Astrocyte (in vitro differentiated cells and primary cell): ENCODE data around the gene MAP3K20. TPM values are rescaled to one million over a fixed set of nuclear protein-coding genes. Genes with fewer than 3 reads are reported as not detected.
"Not testable (repeated sequence)": the region's sequence is repeated elsewhere in the genome, so short reads cannot be mapped to it uniquely, and the experiment has no call there.

Experiments
- DNase-seq: peaks from one replicate; pipeline ENCODE4 v3.0.0-alpha.2; 2010; ENCODE audit warnings: low read depth
- FAIRE-seq: peaks from 2 replicates; lab custom pipeline; 2011; peaks lifted over from hg19 to GRCh38; lab: Jason Lieb, UNC
- H2AFZ ChIP-seq: 2 replicates; pipeline ENCODE4 v1.6.0; 2012; ENCODE audit warnings: low read depth, low read length, inconsistent platforms
- H3K27ac ChIP-seq: 2 replicates; pipeline ENCODE4 v1.5.1; 2011; ENCODE audit warnings: low read depth, low read length, inconsistent platforms
- H3K27me3 ChIP-seq: 2 replicates; pipeline ENCODE4 v1.6.0; 2011; ENCODE audit warnings: low read length, inconsistent platforms; ENCODE audit not compliant: insufficient read depth
- H3K36me3 ChIP-seq: 2 replicates; pipeline ENCODE4 v1.5.1; 2011; ENCODE audit warnings: low read length, inconsistent platforms; ENCODE audit not compliant: insufficient read depth
- H3K4me1 ChIP-seq: 2 replicates; pipeline ENCODE4 v1.5.1; 2011; ENCODE audit warnings: low read length, inconsistent platforms; ENCODE audit not compliant: insufficient read depth
- H3K4me2 ChIP-seq: 2 replicates; pipeline ENCODE4 v1.6.0; 2012; ENCODE audit warnings: low read length, inconsistent platforms
- H3K4me3 ChIP-seq: 2 replicates; pipeline ENCODE4 v1.5.1; 2011; ENCODE audit warnings: low read depth, mild to moderate bottlenecking, low read length, inconsistent platforms; ENCODE audit not compliant: insufficient read depth
- H3K79me2 ChIP-seq: 2 replicates; pipeline ENCODE4 v1.6.0; 2012; ENCODE audit warnings: mild to moderate bottlenecking, low read length, inconsistent platforms; ENCODE audit not compliant: insufficient read depth
- H3K9ac ChIP-seq: 2 replicates; pipeline ENCODE4 v1.6.0; 2012; ENCODE audit warnings: mild to moderate bottlenecking, low read length, inconsistent platforms
- H3K9me3 ChIP-seq: 2 replicates; pipeline ENCODE4 v1.5.1; 2012; ENCODE audit warnings: low read depth, mild to moderate bottlenecking, low read length, inconsistent platforms; ENCODE audit not compliant: insufficient read depth
- H4K20me1 ChIP-seq: 2 replicates; pipeline ENCODE4 v1.6.0; 2012; ENCODE audit warnings: low read length, inconsistent platforms; ENCODE audit not compliant: insufficient read depth
- H3K27ac Mint-ChIP-seq: one replicate; pipeline ENCODE4 v1.8.0; 2021; ENCODE audit warnings: mild to moderate bottlenecking, mixed read lengths; ENCODE audit not compliant: unreplicated experiment
- H3K27me3 Mint-ChIP-seq: one replicate; pipeline ENCODE4 v1.8.0; 2021; ENCODE audit warnings: low read depth, mixed read lengths; ENCODE audit not compliant: unreplicated experiment
- H3K36me3 Mint-ChIP-seq: one replicate; pipeline ENCODE4 v1.8.0; 2021; ENCODE audit warnings: low read depth, mixed read lengths; ENCODE audit not compliant: unreplicated experiment
- H3K4me1 Mint-ChIP-seq: one replicate; pipeline ENCODE4 v1.8.0; 2021; ENCODE audit warnings: low read depth, mixed read lengths; ENCODE audit not compliant: unreplicated experiment
- H3K4me3 Mint-ChIP-seq: one replicate; pipeline ENCODE4 v1.8.0; 2021; ENCODE audit warnings: mild to moderate bottlenecking, moderate library complexity, mixed read lengths; ENCODE audit not compliant: unreplicated experiment
- H3K9me3 Mint-ChIP-seq: one replicate; pipeline ENCODE4 v1.8.0; 2021; ENCODE audit warnings: mild to moderate bottlenecking, mixed read lengths; ENCODE audit not compliant: unreplicated experiment
- EZH2 ChIP-seq: IDR thresholded peaks from 2 replicates; pipeline ENCODE4 v1.6.1; 2012; ENCODE audit warnings: mild to moderate bottlenecking, low read length, inconsistent platforms; ENCODE audit not compliant: insufficient read depth
- total RNA-seq: library from RNA; stranded (reverse); gene quantifications from 2 replicates; pipeline ENCODE4 v1.2.1, GENCODE V29; 2021
- TF ChIP-seq, protein P1 (sequence below): IDR thresholded peaks from 2 replicates; pipeline ENCODE4 v1.5.1; 2011; ENCODE audit warnings: low read depth, mild to moderate bottlenecking, inconsistent platforms, low read length, moderate library complexity; ENCODE audit not compliant: insufficient read depth

The MAP3K20 gene
- total RNA-seq, 1 donor from 2014 or later: 42.4 TPM

DNA sequence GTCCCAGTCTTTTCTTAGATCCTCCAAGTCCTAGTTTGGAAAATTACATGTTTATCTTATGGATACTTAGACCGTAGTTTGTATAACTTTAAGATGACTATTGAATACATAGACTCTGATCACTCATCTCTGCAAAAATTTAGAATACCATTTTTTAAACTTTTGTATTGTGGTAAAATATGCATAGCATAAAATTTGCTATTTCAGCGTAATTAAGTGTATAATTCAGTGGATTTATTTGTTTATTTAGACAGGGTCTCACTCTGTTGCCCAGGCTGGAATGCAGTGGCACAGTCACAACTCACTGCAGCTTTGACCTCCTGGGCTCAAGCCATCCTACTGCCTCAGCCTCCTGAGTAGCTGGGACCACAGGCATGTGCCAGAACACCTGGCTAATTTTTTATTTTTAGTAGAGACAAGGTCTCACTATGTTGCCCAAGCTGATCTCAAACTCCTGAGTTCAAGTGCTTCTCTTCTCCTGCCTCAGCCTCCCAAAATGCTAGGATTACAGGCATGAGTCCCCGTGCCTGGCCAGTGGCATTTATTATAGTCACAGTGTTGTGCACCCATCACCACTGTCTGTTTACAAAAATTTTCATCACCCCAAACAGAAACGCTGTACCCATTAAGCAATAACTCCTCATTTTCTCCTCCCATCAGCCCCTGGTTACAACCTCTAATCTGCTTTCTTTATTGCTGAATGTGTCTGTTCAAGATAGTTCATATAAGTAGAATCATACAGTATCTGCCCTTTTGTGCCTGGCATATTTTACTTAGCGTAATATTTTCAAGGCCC, 90.0 kb downstream of the MAP3K20 start:
- H3K4me2 ChIP-seq: no peak overlapping the region
- TF ChIP-seq, protein P1, sequence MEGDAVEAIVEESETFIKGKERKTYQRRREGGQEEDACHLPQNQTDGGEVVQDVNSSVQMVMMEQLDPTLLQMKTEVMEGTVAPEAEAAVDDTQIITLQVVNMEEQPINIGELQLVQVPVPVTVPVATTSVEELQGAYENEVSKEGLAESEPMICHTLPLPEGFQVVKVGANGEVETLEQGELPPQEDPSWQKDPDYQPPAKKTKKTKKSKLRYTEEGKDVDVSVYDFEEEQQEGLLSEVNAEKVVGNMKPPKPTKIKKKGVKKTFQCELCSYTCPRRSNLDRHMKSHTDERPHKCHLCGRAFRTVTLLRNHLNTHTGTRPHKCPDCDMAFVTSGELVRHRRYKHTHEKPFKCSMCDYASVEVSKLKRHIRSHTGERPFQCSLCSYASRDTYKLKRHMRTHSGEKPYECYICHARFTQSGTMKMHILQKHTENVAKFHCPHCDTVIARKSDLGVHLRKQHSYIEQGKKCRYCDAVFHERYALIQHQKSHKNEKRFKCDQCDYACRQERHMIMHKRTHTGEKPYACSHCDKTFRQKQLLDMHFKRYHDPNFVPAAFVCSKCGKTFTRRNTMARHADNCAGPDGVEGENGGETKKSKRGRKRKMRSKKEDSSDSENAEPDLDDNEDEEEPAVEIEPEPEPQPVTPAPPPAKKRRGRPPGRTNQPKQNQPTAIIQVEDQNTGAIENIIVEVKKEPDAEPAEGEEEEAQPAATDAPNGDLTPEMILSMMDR: no peak
- TF ChIP-seq EZH2: no peak
- Mint-ChIP-seq H3K27me3 (no peaks in the 10 kb centered on the region), H3K27ac (no peak overlapping the region), H3K9me3 (peaks cover 2% of the 10 kb centered on the region), H3K36me3 (peaks cover 6% of the 10 kb centered on the region), H3K4me1 (peaks cover 7% of the 10 kb centered on the region), H3K4me3 (no peak overlapping the region)
- DNase-seq (no peak), FAIRE-seq (no peak)
- H3K79me2 ChIP-seq: peaks cover 16% of the 10 kb centered on the region
- H3K27me3 ChIP-seq: no peaks in the 10 kb centered on the region
- H3K27ac ChIP-seq: no peak overlapping the region
- H3K9me3 ChIP-seq: no peaks in the 10 kb centered on the region
- no peaks in the 10 kb centered on the region for H4K20me1 ChIP-seq
- no peak overlapping the region for H3K4me3 ChIP-seq
- H2AFZ ChIP-seq: no peak overlapping the region
- H3K9ac ChIP-seq: no peak overlapping the region
- H3K4me1 ChIP-seq: peaks cover 4% of the 10 kb centered on the region
- no peaks in the 10 kb centered on the region for H3K36me3 ChIP-seq

DNA sequence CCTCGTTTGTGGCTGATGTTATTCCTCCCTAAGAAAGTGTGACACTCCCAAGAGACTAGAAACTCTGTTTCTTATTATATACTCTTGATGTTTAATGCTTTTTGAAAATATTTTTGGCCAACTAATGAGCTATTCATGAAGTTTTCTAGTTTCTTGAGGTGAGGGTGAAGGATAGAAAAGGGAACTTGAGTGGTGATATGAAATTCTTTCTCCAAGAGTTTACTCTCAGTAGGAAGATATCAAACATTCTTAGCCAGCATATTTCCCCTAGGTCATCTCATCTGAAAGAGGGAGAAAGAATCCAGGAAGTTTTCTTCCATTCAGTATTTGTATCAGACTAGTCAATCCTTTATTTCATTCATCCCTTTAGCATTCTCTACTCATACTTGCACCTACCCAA, 95.7 kb downstream of the MAP3K20 start:
- H3K36me3 ChIP-seq: no peaks in the 10 kb centered on the region
- H3K4me3 Mint-ChIP-seq: no peak overlapping the region
- H3K9me3 Mint-ChIP-seq: peaks cover 2% of the 10 kb centered on the region
- DNase-seq (no peak), FAIRE-seq (peak; percentile 78)
- H4K20me1 ChIP-seq: no peaks in the 10 kb centered on the region
- H3K4me3 ChIP-seq: no peak overlapping the region
- H2AFZ ChIP-seq: no peak overlapping the region
- H3K36me3 Mint-ChIP-seq: no peaks in the 10 kb centered on the region
- no peak overlapping the region for H3K4me2 ChIP-seq
- H3K27ac ChIP-seq: no peak overlapping the region
- H3K9ac ChIP-seq: no peak overlapping the region
- H3K79me2 ChIP-seq: peaks cover 3% of the 10 kb centered on the region
- no peaks in the 10 kb centered on the region for H3K27me3 ChIP-seq
- H3K4me1 ChIP-seq: peaks cover 2% of the 10 kb centered on the region
- no peak for TF ChIP-seq EZH2
- TF ChIP-seq, protein P1: no peak
- H3K27ac Mint-ChIP-seq: no peak overlapping the region
- no peaks in the 10 kb centered on the region for H3K27me3 Mint-ChIP-seq
- peaks cover 13% of the 10 kb centered on the region for H3K4me1 Mint-ChIP-seq
- no peaks in the 10 kb centered on the region for H3K9me3 ChIP-seq

DNA sequence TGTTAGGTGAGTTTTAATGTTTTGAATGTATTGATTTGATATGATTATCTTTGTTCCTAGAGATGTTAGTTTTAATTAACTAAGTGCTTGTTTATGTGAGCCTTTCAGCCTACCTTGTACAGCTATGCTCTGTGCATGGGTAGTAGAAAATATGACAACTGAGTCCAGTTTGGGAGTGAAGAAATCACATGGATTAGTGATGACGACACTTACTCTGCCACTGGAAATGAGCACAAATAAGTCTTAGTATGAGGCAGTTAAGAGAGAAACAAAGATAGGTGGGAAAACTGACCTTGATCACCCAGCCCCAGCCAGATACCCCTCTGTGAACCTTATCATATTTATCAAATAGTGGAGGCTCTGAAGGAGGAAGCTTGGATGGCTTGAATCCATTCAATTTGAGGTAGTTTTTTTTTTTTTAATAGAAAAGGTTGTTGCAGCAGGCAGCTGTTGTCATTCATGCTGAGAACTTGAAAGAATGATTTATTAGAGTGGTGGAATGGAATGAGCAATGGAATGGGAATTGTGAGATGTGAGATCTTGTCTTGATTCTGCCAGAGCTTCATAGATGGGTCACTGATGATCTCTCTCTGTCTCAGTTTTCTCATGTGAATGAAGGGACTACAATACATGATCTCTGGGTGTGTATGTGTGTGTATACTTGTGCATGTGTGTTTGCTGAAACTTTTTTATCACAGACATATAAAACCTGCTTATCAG, 96.4 kb downstream of the MAP3K20 start:
- H3K4me2 ChIP-seq: no peak overlapping the region
- peak; percentile 26 for FAIRE-seq
- H4K20me1 ChIP-seq: no peaks in the 10 kb centered on the region
- peak; percentile 47 for DNase-seq
- H3K9ac ChIP-seq: no peak overlapping the region
- H3K4me3 ChIP-seq: no peak overlapping the region
- no peak overlapping the region for H2AFZ ChIP-seq
- Mint-ChIP-seq H3K4me3 (no peak overlapping the region), H3K36me3 (no peaks in the 10 kb centered on the region), H3K27me3 (no peaks in the 10 kb centered on the region), H3K4me1 (peaks cover 13% of the 10 kb centered on the region), H3K9me3 (peaks cover 2% of the 10 kb centered on the region), H3K27ac (no peak overlapping the region)
- H3K4me1 ChIP-seq: peaks cover 2% of the 10 kb centered on the region
- H3K27me3 ChIP-seq: no peaks in the 10 kb centered on the region
- H3K36me3 ChIP-seq: no peaks in the 10 kb centered on the region
- H3K79me2 ChIP-seq: peaks cover 3% of the 10 kb centered on the region
- H3K9me3 ChIP-seq: no peaks in the 10 kb centered on the region
- H3K27ac ChIP-seq: no peak overlapping the region
- TF ChIP-seq EZH2: no peak
- TF ChIP-seq, protein P1: no peak

DNA sequence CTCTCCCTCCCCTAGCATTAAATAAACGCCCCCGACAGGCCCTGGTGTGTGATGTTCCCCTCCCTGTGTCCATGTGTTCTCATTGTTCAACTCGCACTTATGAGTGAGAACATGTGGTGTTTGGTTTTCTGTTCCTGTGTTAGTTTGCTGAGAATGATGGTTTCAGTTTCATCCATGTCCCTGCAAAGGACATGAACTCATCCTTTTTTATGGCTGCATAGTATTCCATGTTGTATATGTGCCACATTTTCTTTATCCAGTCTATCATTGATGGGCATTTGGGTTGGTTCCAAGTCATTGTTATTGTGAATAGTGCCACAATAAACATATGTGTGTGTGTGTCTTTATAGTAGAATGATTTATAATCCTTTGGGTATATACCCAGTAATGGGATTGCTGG, 98.7 kb downstream of the MAP3K20 start:
- DNase-seq, H3K27ac Mint-ChIP-seq, H3K27me3 ChIP-seq, H3K27me3 Mint-ChIP-seq, H3K4me1 ChIP-seq, H3K4me2 ChIP-seq, H4K20me1 ChIP-seq, H3K9me3 Mint-ChIP-seq, H3K27ac ChIP-seq, H3K9me3 ChIP-seq, H3K79me2 ChIP-seq, H3K36me3 ChIP-seq, H3K9ac ChIP-seq, H2AFZ ChIP-seq, FAIRE-seq, H3K4me3 ChIP-seq, H3K36me3 Mint-ChIP-seq, H3K4me3 Mint-ChIP-seq: not testable (repeated sequence)
- H3K4me1 Mint-ChIP-seq: peaks cover 13% of the 10 kb centered on the region
